ENCODE results near the gene DAP3.
A peak's percentile ranks its signal among the peaks of the same experiment; 100 is the strongest.

Gene DAP3

DNA sequence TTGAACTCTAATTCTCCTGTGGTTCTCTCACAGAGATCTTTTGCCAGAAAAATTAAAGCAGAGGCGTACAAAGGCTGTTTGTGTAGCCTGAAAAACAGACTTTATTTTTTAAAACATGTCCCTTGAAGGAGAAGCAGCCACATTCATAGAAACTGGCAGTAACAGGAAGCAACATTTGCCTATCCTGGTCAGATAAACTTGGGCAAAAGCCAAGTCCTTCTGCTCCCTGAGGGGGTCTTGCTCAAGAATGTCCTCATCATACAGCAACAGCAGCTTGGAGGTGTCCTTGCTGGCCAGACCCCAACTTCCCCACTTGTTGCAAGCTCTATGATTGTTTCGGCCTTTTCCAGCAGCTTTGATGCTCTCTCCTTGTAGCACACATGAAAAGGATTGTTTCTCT lies 42.6 kb upstream of the DAP3 start:
- H3K4me3 ChIP-seq, result no peak overlapping the region
- H3K27ac ChIP-seq, result peak overlapping the region; percentile 61 to 71
- H3K9me3 ChIP-seq, result peaks cover 0 to 8% (median 0%) of the 10 kb centered on the region in 3 donors
- TF ChIP-seq, protein P1, sequence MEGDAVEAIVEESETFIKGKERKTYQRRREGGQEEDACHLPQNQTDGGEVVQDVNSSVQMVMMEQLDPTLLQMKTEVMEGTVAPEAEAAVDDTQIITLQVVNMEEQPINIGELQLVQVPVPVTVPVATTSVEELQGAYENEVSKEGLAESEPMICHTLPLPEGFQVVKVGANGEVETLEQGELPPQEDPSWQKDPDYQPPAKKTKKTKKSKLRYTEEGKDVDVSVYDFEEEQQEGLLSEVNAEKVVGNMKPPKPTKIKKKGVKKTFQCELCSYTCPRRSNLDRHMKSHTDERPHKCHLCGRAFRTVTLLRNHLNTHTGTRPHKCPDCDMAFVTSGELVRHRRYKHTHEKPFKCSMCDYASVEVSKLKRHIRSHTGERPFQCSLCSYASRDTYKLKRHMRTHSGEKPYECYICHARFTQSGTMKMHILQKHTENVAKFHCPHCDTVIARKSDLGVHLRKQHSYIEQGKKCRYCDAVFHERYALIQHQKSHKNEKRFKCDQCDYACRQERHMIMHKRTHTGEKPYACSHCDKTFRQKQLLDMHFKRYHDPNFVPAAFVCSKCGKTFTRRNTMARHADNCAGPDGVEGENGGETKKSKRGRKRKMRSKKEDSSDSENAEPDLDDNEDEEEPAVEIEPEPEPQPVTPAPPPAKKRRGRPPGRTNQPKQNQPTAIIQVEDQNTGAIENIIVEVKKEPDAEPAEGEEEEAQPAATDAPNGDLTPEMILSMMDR (IDR thresholded peaks at IDR 0.05), result no peak
- DNase-seq, result peak in 1 of 2 donors; percentile 56
- no peaks in the 10 kb centered on the region for H3K27me3 ChIP-seq
- peaks cover 0 to 40% (median 24%) of the 10 kb centered on the region in 4 donors for H3K4me1 ChIP-seq
- intact Hi-C loops (cut with DNase I; ENCODE audit: low total_unique reads), result no loop called here
- H3K36me3 ChIP-seq, result no peaks in the 10 kb centered on the region

DNA sequence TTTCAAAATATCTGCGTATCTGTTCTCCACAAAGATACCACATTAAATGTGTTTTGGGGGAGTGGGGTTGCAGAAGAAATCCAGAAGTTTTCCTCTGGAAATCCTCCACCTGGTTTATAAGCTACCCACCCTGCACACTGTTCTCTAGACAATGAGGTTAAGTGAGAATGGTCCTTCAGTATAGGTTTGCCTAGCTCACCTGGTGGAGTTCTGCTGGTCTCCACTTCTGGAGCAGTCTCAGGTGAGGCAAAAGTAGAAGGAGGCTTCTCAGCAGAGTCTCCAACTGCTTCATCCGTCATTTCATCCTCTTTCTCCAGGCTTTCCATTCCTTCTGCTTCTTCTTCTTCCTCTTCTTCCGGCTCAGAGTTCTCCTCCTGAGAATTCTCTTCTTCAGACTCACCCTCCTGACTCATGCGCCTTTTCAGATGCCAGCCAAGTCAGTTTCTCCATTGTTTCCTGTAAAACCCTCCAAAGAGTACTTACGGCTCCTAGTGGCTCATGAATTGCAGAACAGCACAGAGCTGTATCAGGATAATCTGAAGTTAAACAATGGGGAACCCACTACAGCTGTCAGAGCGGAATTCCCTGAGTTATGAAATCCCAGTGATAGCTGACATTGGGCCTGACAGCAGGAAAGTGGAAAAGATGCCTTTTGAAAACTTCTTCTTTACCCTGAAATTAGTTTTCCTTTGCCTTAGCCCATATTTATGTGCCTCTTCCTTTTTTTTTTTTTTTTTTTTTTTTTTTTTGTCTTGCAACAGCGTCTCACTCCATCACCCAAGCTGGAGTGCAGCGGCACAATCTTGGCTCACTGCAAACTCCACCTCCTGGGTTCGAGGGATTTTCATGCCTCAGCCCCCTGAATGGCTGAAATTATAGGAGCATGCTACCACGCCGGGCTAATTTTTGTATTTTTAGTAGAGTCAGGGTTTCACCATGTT lies 40.4 kb upstream of the DAP3 start:
- Histone ChIP-seq H3K27me3 (no peaks in the 10 kb centered on the region), H3K27ac (peak overlapping the region in 1 of 2 donors; percentile 54), H3K36me3 (no peaks in the 10 kb centered on the region), H3K9me3 (no peaks in the 10 kb centered on the region), H3K4me3 (no peak overlapping the region), H3K4me1 (peaks cover 0 to 49% (median 27%) of the 10 kb centered on the region in 4 donors)
- intact Hi-C loops (cut with DNase I; ENCODE audit: low total_unique reads), result no loop called here
- peak in 1 of 2 donors; percentile 37 for DNase-seq
- TF ChIP-seq, protein P1 (IDR thresholded peaks at IDR 0.05), result peak; percentile 40 to 41

DNA sequence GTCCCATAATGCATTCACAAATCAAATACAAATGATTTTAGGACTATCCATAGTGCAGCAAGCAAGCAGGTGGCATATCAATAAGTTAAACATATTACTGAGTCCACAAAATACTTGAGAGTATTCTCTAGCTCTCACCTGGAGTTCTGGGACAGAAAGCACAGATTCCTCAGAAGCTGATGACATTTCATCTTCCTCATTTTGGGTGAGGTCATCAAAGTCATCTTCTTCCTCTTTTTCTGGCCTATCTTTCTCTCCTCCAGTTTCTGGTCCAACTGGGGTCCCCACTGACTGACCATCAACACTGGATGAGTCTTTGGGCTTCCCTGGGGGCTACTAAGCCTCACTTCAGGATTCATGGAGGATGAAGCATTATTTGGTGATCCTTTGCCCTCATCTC lies 39.2 kb upstream of the DAP3 start:
- no peak overlapping the region for H3K4me3 ChIP-seq
- peaks cover 0 to 45% (median 24%) of the 10 kb centered on the region in 4 donors for H3K4me1 ChIP-seq
- DNase-seq, result no peak
- H3K27ac ChIP-seq, result no peak overlapping the region
- intact Hi-C loops (cut with DNase I; ENCODE audit: low total_unique reads), result no loop called here
- TF ChIP-seq, protein P1 (IDR thresholded peaks at IDR 0.05), result no peak
- H3K9me3 ChIP-seq, result no peaks in the 10 kb centered on the region
- no peaks in the 10 kb centered on the region for H3K27me3 ChIP-seq
- H3K36me3 ChIP-seq, result no peaks in the 10 kb centered on the region

DNA sequence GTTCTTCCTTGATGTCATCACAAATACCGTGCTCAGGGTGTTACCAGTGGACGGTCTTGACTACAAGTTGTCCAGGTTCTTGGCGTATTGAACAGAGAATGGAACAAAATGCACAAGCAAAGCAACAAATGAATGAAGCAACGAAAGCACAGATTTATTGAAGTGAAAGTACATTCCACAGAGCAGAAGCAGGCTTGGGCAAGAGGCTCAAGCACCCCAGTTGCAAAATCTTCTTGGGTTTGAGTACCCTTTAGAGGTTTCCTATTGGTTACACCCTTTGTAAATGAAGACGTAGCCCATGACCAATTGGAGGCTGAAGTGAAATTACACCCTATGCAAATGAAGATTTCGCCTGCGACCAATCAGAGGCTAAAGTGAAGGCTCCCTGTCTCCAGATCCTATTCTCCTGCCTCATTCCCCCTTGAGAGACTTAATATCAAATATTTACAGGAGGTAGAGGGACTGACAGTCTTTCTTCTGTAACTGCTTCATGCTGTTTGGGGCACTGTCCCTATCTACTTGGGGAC lies 38.6 kb upstream of the DAP3 start:
- Histone ChIP-seq H3K9me3 (no peaks in the 10 kb centered on the region), H3K27me3 (no peaks in the 10 kb centered on the region), H3K4me1 (peaks cover 0 to 39% (median 18%) of the 10 kb centered on the region in 4 donors), H3K4me3 (no peak overlapping the region), H3K36me3 (no peaks in the 10 kb centered on the region), H3K27ac (peak overlapping the region in 1 of 2 donors; percentile 39)
- DNase-seq, result no peak
- intact Hi-C loops (cut with DNase I; ENCODE audit: low total_unique reads), result no loop called here
- TF ChIP-seq, protein P1 (IDR thresholded peaks at IDR 0.05), result no peak

DNA sequence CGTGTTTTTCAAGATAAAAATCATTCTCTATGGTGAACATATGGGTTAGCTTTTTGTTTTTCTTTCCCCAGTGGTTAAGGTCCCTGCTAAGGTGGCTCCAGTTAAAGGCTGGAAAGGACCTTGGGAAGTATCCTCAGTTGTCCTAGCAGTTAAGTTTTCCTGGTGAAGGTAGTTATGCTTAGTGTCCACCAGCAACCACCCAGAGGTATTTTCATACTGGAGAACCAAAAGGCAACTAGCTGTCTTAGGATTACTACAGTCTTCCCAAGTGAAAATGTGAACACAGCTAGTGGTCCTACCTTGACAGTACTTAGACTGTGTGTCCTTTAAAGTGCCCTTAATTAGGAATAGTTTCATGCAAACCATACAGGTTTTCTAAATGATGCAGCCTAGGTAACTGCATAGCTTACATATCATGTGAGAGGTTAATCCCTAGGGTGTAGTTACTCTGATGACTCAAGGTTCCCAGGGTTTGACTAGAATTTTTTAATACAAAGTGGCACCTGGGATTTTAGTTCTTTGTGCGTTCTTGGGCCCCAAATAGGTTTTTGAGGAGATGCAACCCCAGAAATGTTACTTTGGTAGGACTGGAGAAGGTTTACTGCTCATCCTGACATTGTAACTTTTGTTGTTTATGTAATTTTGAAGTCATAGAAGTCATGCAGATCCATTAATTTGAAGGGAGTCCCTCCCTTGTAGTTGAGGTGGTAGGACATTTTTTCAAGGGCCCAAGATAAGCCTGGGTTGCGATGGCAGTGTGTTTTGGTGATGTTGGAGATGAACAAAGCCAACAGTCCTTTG lies 36.8 kb upstream of the DAP3 start:
- Histone ChIP-seq H3K9me3 (no peaks in the 10 kb centered on the region), H3K36me3 (no peaks in the 10 kb centered on the region), H3K27ac (peak overlapping the region in 1 of 2 donors; percentile 61), H3K4me3 (no peak overlapping the region), H3K4me1 (peaks cover 0 to 26% (median 6%) of the 10 kb centered on the region in 4 donors), H3K27me3 (no peaks in the 10 kb centered on the region)
- DNase-seq, result no peak
- TF ChIP-seq, protein P1 (IDR thresholded peaks at IDR 0.05), result no peak
- intact Hi-C loops (cut with DNase I; ENCODE audit: low total_unique reads), result no loop called here

All from tibial artery (tissue), 4 donors.